Erythroblast (primary cell): Measurements from ENCODE around the gene BRD9.
"Not testable (repeated sequence)": the region's sequence is repeated elsewhere in the genome, so short reads cannot be mapped to it uniquely, and the experiment has no call there.

Source experiments
- DNase-seq, 2 experiments: peaks; one replicate each; lab custom pipeline; 2025; lab: John Stamatoyannopoulos, UW
- GATA1 ChIP-seq: IDR thresholded peaks from 2 replicates; pipeline ENCODE4 v1.6.1; 2011; ENCODE audit warnings: low read depth, mild to moderate bottlenecking, control low read depth, low read length, moderate library complexity
- POLR2A ChIP-seq: IDR thresholded peaks from 2 replicates; pipeline ENCODE4 v1.6.1; 2011; ENCODE audit warnings: mild to moderate bottlenecking, low read length

BRD9 gene

GRCh38 chr5:915946-916345, 23.3 kb upstream of the BRD9 start:
- TF ChIP-seq POLR2A (no peak), GATA1 (no peak)
- DNase-seq = no peak

GRCh38 chr5:915346-915745, 22.7 kb upstream of the BRD9 start:
- not testable (repeated sequence) for DNase-seq

GRCh38 chr5:914612-915011, 22.0 kb upstream of the BRD9 start:
- no peak for DNase-seq
- no peak for TF ChIP-seq GATA1
- no peak for TF ChIP-seq POLR2A

- DNase-seq = no peak
- TF ChIP-seq GATA1 (no peak), POLR2A (no peak)
These were observed 21.6 kb upstream of the BRD9 start for GRCh38 chr5:914174-914573.

- peak; percentile 29 to 53 for DNase-seq
- no peak for TF ChIP-seq GATA1
- TF ChIP-seq POLR2A = no peak
These were observed 19.9 kb upstream of the BRD9 start for GRCh38 chr5:912280-913091.

GRCh38 chr5:911601-912000, 19.0 kb upstream of the BRD9 start:
- DNase-seq = no peak

GRCh38 chr5:910769-911160, 18.2 kb upstream of the BRD9 start:
- TF ChIP-seq GATA1 (no peak), POLR2A (no peak)
- DNase-seq = no peak

More at GRCh38 chr5:911601-912000, 19.0 kb upstream of the BRD9 start:
- no peak for TF ChIP-seq POLR2A
- no peak for TF ChIP-seq GATA1

- DNase-seq = no peak
- TF ChIP-seq POLR2A = no peak
- no peak for TF ChIP-seq GATA1
These were observed 17.6 kb upstream of the BRD9 start for GRCh38 chr5:909994-910768.

- no peak for TF ChIP-seq GATA1
- TF ChIP-seq POLR2A = no peak
- DNase-seq = no peak
These were observed 16.5 kb upstream of the BRD9 start for GRCh38 chr5:909086-909485.

GRCh38 chr5:908172-908571, 15.6 kb upstream of the BRD9 start:
- no peak for TF ChIP-seq POLR2A
- no peak for TF ChIP-seq GATA1
- DNase-seq = no peak

GRCh38 chr5:907366-907910, 14.8 kb upstream of the BRD9 start:
- TF ChIP-seq GATA1 = no peak
- no peak for TF ChIP-seq POLR2A

GRCh38 chr5:905139-905642, 12.6 kb upstream of the BRD9 start:
- TF ChIP-seq GATA1 (no peak), POLR2A (no peak)
- no peak for DNase-seq

More at GRCh38 chr5:907366-907910, 14.8 kb upstream of the BRD9 start:
- DNase-seq = no peak

GRCh38 chr5:903756-904096, 11.1 kb upstream of the BRD9 start:
- TF ChIP-seq GATA1 (no peak), POLR2A (no peak)
- DNase-seq = no peak

- TF ChIP-seq POLR2A (no peak), GATA1 (no peak)
- no peak for DNase-seq
These were observed 9.7 kb upstream of the BRD9 start for GRCh38 chr5:902129-902916.
